Vagina (tissue), 2 donors: ENCODE measurements around the gene JUP.

Experiments
- CTCF ChIP-seq, 3 experiments: fragments of 450-650 bp in 2 of 3; fragments of 200-600 bp in 1 of 3; sonication (generic) in 1 of 3; IDR thresholded peaks; one replicate each; pipeline ENCODE4 v1.5.1; 2017 to 2019; ENCODE audit warnings: antibody characterized with exemption in 3 of 3, mild to moderate bottlenecking in 2 of 3, moderate library complexity in 2 of 3
- POLR2A ChIP-seq, 2 donors: fragments of 450-650 bp; IDR thresholded peaks; one replicate each; pipeline ENCODE4 v1.6.1; 2017; ENCODE audit warnings: antibody characterized with exemption in 2 of 2, mild to moderate bottlenecking in 2 of 2, moderate library complexity in 2 of 2

- TF ChIP-seq CTCF (IDR thresholded peaks at IDR 0.05) (no peak), POLR2A (IDR thresholded peaks at IDR 0.05) (no peak)
Observed at GRCh38 chr17:41768682-41769288, 17.7 kb downstream of the JUP start.
